Erythroblast (primary cell): Measurements from ENCODE around the gene TMEM187.
"Not testable (repeated sequence)": the region's sequence is repeated elsewhere in the genome, so short reads cannot be mapped to it uniquely, and the experiment has no call there.

Experiments
- DNase-seq, 2 experiments: peaks; one replicate each; lab custom pipeline; 2025; lab: John Stamatoyannopoulos, UW
- GATA1 ChIP-seq: IDR thresholded peaks from 2 replicates; pipeline ENCODE4 v1.6.1; 2011; ENCODE audit warnings: low read depth, mild to moderate bottlenecking, control low read depth, low read length, moderate library complexity
- POLR2A ChIP-seq: IDR thresholded peaks from 2 replicates; pipeline ENCODE4 v1.6.1; 2011; ENCODE audit warnings: mild to moderate bottlenecking, low read length

Gene TMEM187

DNA sequence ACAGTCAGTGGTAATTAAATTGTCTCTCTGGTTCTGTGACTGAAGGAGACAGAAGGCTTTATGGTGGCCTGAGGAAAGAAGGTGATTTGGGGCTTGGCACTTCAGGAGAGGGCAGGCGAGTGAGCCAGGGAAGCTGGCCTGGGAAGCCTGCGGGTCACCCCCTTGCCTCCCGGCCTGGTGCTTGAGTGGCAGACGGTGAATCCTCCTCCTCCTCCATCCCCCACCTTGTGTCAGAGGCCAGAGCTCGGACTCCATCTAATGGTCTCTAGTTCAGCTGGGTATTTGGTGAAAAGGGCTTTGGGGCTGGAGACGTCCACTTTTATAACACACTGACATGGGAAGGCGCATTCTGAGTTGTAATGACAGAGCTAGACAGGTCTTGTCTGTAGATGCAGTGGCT lies 8.7 kb downstream of the TMEM187 start:
- TF ChIP-seq POLR2A (no peak), GATA1 (no peak)
- DNase-seq = no peak

DNA sequence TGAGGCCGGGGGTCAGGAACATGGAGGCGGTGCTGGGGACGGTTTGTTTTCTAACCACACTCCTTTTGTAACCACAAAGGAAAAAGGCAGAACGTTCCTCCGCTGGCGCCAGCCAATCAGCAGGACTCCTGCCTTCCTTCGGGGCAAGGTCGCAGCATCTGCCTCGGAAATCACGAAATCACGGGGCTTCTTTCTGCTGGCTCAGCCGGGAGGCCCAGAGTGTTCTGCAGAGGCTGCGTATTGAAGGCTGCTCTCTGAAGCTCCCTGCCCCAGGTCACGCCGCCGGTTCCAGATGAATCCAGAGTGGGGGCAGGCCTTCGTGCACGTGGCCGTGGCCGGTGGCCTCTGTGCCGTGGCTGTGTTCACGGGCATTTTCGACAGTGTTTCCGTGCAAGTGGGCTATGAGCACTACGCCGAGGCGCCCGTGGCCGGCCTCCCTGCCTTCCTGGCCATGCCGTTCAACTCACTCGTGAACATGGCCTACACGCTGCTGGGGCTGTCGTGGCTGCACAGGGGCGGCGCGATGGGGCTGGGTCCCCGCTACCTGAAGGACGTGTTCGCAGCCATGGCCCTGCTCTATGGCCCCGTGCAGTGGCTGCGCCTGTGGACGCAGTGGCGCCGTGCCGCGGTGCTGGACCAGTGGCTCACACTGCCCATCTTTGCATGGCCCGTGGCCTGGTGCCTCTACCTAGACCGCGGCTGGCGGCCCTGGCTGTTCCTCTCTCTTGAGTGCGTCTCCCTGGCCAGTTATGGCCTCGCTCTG lies 9.4 kb downstream of the TMEM187 start:
- TF ChIP-seq POLR2A = no peak
- no peak for TF ChIP-seq GATA1
- DNase-seq = peak in 1 of 2 experiments; percentile 18

GRCh38 chrX:153983321-153983801 lies 10.8 kb downstream of the TMEM187 start:
- no peak for DNase-seq
- TF ChIP-seq POLR2A = no peak
- TF ChIP-seq GATA1 = no peak

- TF ChIP-seq GATA1 = no peak
- no peak for TF ChIP-seq POLR2A
- DNase-seq = peak; percentile 49 to 66
Observed at GRCh38 chrX:153984351-153985178, 12.0 kb downstream of the TMEM187 start.

- no peak for DNase-seq
- TF ChIP-seq GATA1 = no peak
- TF ChIP-seq POLR2A = no peak
Observed at GRCh38 chrX:153988493-153988892, 15.9 kb downstream of the TMEM187 start.

- no peak for TF ChIP-seq GATA1
- no peak for TF ChIP-seq POLR2A
- DNase-seq = no peak
Observed at GRCh38 chrX:153989973-153990655, 17.6 kb downstream of the TMEM187 start.

- DNase-seq = no peak
- TF ChIP-seq GATA1 (no peak), POLR2A (no peak)
Observed at GRCh38 chrX:153991013-153991580, 18.5 kb downstream of the TMEM187 start.

DNA sequence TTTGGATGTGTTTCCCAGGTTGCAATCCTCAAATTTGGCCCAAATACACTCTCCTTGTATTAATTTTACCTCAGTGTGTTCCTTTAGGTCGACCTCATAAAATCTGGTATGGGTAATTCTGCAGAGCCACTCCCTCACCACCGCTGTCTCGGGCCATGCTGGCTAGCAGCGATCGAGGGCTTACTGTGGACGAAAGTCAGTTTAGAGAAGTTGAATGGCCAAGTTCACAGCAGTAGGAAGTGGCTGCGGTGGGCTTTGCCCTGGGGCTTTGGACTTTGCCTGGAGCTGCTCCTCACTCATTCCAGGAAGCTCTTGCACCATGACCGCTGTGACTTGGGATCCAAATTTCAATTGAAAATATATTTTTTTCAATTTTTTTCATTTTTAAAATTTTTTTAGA lies 19.6 kb downstream of the TMEM187 start:
- no peak for TF ChIP-seq POLR2A
- TF ChIP-seq GATA1 = no peak
- no peak for DNase-seq

GRCh38 chrX:153993079-153993478 lies 20.5 kb downstream of the TMEM187 start:
- no peak for TF ChIP-seq POLR2A
- no peak for TF ChIP-seq GATA1
- DNase-seq = no peak

DNA sequence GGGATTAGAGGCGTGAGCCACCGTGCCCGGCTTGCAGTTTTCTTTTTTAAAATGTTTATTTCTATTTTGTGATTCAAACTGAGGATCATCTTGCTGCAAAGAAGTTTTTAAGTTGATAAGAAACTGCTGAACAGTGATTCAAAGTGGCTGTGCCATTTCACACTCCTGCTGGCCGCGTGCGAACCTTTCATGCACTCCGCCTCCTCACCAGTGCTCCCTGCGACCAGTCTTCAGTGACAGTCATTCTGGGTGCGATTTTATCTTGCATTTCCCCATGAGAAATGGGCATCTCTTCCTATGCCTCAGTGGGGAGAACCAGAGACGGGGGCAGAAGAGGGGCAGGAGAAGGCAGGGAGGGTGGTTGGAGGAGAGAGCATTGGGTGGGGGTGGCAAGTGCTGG lies 21.4 kb downstream of the TMEM187 start:
- TF ChIP-seq GATA1 (no peak), POLR2A (no peak)

GRCh38 chrX:153994398-153994797 lies 21.8 kb downstream of the TMEM187 start:
- not testable (repeated sequence) for DNase-seq

More for the DNA sequence above, 21.4 kb downstream of the TMEM187 start:
- DNase-seq = no peak

DNA sequence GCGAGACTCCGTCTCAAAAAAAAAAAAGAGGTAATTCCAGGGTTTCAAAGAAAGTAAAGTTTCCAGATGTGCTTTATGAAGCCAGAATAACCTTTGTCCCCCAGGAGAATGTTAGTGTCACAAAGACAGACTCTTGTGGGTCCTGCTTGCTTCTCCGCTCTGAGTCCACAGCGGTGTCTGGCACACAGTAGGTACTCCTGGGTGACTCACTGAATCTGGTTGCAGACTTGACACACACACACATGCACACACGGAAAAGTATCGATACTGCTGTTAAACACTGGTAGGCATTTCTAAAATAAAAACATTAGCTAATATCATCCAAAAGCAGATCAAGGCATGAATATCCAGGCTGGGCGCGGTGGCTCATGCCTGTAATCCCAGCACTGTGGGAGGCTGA lies 22.9 kb downstream of the TMEM187 start:
- TF ChIP-seq POLR2A = no peak
- TF ChIP-seq GATA1 = no peak
- DNase-seq = no peak

- TF ChIP-seq GATA1 (no peak), POLR2A (no peak)
- DNase-seq = no peak
Observed at GRCh38 chrX:153999359-154000037, 26.9 kb downstream of the TMEM187 start.
